Nephron progenitor cell (in vitro differentiated cells): Measurements from ENCODE around the gene KIRREL3.

Source experiments
- DNase-seq: peaks from one replicate; pipeline ENCODE4 v3.0.0; 2021
- H3K27ac Mint-ChIP-seq: 2 replicates; pipeline ENCODE4 v1.8.0; 2021; ENCODE audit warnings: mild to moderate bottlenecking, moderate library complexity, mixed read lengths
- H3K27me3 Mint-ChIP-seq: 2 replicates; pipeline ENCODE4 v1.8.0; 2021; ENCODE audit warnings: mild to moderate bottlenecking, low read depth, mixed read lengths; ENCODE audit not compliant: poor library complexity
- H3K36me3 Mint-ChIP-seq: 2 replicates; pipeline ENCODE4 v1.8.0; 2021; ENCODE audit warnings: low read depth, mixed read lengths
- H3K4me1 Mint-ChIP-seq: 2 replicates; pipeline ENCODE4 v1.8.0; 2021; ENCODE audit warnings: mixed read lengths
- H3K4me3 Mint-ChIP-seq: 2 replicates; pipeline ENCODE4 v1.8.0; 2021; ENCODE audit warnings: mild to moderate bottlenecking, moderate library complexity, mixed read lengths
- H3K9me3 Mint-ChIP-seq: 2 replicates; pipeline ENCODE4 v1.8.0; 2021; ENCODE audit warnings: mild to moderate bottlenecking, moderate library complexity, mixed read lengths
- TF ChIP-seq, protein P1 (sequence below): fragments of 200-600 bp; sonication (generic); IDR thresholded peaks from 2 replicates; pipeline ENCODE4 v1.5.0; 2021; ENCODE audit warnings: antibody characterized with exemption

Gene KIRREL3

GRCh38 chr11:126418887-126419286 is 581.7 kb downstream of the KIRREL3 start:
- no peak for DNase-seq
- H3K4me3 Mint-ChIP-seq = no peak overlapping the region
- TF ChIP-seq, protein P1, sequence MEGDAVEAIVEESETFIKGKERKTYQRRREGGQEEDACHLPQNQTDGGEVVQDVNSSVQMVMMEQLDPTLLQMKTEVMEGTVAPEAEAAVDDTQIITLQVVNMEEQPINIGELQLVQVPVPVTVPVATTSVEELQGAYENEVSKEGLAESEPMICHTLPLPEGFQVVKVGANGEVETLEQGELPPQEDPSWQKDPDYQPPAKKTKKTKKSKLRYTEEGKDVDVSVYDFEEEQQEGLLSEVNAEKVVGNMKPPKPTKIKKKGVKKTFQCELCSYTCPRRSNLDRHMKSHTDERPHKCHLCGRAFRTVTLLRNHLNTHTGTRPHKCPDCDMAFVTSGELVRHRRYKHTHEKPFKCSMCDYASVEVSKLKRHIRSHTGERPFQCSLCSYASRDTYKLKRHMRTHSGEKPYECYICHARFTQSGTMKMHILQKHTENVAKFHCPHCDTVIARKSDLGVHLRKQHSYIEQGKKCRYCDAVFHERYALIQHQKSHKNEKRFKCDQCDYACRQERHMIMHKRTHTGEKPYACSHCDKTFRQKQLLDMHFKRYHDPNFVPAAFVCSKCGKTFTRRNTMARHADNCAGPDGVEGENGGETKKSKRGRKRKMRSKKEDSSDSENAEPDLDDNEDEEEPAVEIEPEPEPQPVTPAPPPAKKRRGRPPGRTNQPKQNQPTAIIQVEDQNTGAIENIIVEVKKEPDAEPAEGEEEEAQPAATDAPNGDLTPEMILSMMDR = no peak
- peaks cover 3% of the 10 kb centered on the region for H3K27me3 Mint-ChIP-seq
- H3K4me1 Mint-ChIP-seq = peaks cover 44% of the 10 kb centered on the region
- H3K27ac Mint-ChIP-seq = peak overlapping the region; percentile 70
- H3K36me3 Mint-ChIP-seq = peaks cover 13% of the 10 kb centered on the region
- H3K9me3 Mint-ChIP-seq = no peaks in the 10 kb centered on the region

GRCh38 chr11:126417091-126417862 is 583.3 kb downstream of the KIRREL3 start:
- no peak overlapping the region for H3K4me3 Mint-ChIP-seq
- H3K36me3 Mint-ChIP-seq = peaks cover 14% of the 10 kb centered on the region
- peaks cover 29% of the 10 kb centered on the region for H3K4me1 Mint-ChIP-seq
- H3K27me3 Mint-ChIP-seq = peaks cover 3% of the 10 kb centered on the region
- TF ChIP-seq, protein P1 = no peak
- no peak for DNase-seq
- H3K27ac Mint-ChIP-seq = no peak overlapping the region
- H3K9me3 Mint-ChIP-seq = no peaks in the 10 kb centered on the region

DNA sequence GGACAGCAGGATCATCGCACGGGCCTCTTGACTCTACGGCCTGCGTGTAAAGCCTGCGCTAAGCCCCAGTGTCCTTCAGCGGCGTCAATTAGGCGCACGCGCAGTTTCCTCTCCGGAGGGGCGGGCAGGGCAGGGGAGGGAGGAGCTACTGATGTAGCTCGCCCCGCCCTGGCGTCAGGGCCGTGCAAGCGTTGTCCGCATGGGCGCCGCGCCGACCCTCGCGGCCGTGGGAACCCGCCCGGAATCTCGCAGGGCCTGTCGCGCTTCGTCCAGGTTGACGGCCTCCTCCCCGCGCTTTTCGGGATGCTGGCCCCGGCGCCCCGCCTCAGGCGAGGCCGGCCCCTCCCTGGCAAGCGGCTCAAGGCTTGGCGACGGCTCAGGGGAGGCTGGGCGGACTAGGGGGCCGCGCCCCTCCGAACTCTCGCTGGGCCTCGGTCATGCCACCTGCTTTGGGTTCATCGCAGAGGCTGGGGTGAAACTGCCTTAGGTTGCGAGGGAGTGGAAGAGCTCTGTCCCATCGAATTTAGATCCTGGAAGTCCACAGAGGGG is 584.0 kb downstream of the KIRREL3 start:
- no peak for DNase-seq
- Mint-ChIP-seq H3K27me3 (no peaks in the 10 kb centered on the region), H3K4me3 (no peak overlapping the region), H3K36me3 (peaks cover 17% of the 10 kb centered on the region), H3K27ac (no peak overlapping the region), H3K9me3 (no peaks in the 10 kb centered on the region), H3K4me1 (peaks cover 32% of the 10 kb centered on the region)
- TF ChIP-seq, protein P1 = no peak

GRCh38 chr11:126415669-126416420 is 584.7 kb downstream of the KIRREL3 start:
- H3K27me3 Mint-ChIP-seq = no peaks in the 10 kb centered on the region
- peak overlapping the region; percentile 75 for H3K27ac Mint-ChIP-seq
- DNase-seq = no peak
- H3K4me1 Mint-ChIP-seq = peaks cover 26% of the 10 kb centered on the region
- TF ChIP-seq, protein P1 = no peak
- H3K4me3 Mint-ChIP-seq = no peak overlapping the region
- H3K9me3 Mint-ChIP-seq = no peaks in the 10 kb centered on the region
- H3K36me3 Mint-ChIP-seq = peaks cover 19% of the 10 kb centered on the region

GRCh38 chr11:126415128-126415527 is 585.4 kb downstream of the KIRREL3 start:
- TF ChIP-seq, protein P1 = no peak
- Mint-ChIP-seq H3K4me3 (no peak overlapping the region), H3K4me1 (peaks cover 21% of the 10 kb centered on the region), H3K27me3 (no peaks in the 10 kb centered on the region), H3K36me3 (peaks cover 23% of the 10 kb centered on the region), H3K27ac (no peak overlapping the region), H3K9me3 (no peaks in the 10 kb centered on the region)
- DNase-seq = no peak
